WTC11 (cell line): ENCODE data around the gene VSIG10L2.

Experiments
- ATF3 ChIP-seq: sonication (generic); formaldehyde crosslinking; conservative IDR thresholded peaks from 2 replicates; pipeline ENCODE4 v1.8.1; 2022; ENCODE audit warnings: mild to moderate bottlenecking, missing genetic modification reagents
- JUN ChIP-seq: sonication (generic); formaldehyde crosslinking; IDR thresholded peaks from 2 replicates; pipeline ENCODE4 v1.8.0; 2023; ENCODE audit warnings: mild to moderate bottlenecking, missing genetic modification reagents
- SP1 ChIP-seq: sonication (generic); formaldehyde crosslinking; conservative IDR thresholded peaks from 2 replicates; pipeline ENCODE4 v1.8.1; 2022; ENCODE audit warnings: missing genetic modification reagents
- ZBTB43 ChIP-seq: sonication (generic); formaldehyde crosslinking; IDR thresholded peaks from 2 replicates; pipeline ENCODE4 v1.8.1; 2023; ENCODE audit warnings: mild to moderate bottlenecking, missing genetic modification reagents
- ZNF121 ChIP-seq: sonication (generic); formaldehyde crosslinking; IDR thresholded peaks from 2 replicates; pipeline ENCODE4 v1.8.0; 2023; ENCODE audit warnings: missing genetic modification reagents
- ZNF263 ChIP-seq: sonication (generic); formaldehyde crosslinking; IDR thresholded peaks from 2 replicates; pipeline ENCODE4 v1.8.1; 2022; ENCODE audit warnings: low read depth, mild to moderate bottlenecking, moderate library complexity, missing genetic modification reagents
- ZNF671 ChIP-seq: fragments of 250-450 bp; sonication (Bioruptor Pico); IDR thresholded peaks from 2 replicates; pipeline ENCODE4 v1.8.0; 2021; ENCODE audit warnings: mild to moderate bottlenecking
- TF ChIP-seq, protein P1 (sequence below): fragments of 200-600 bp; IDR thresholded peaks from 2 replicates; pipeline ENCODE4 v1.8.0; 2022; ENCODE audit warnings: antibody characterized with exemption
- TF ChIP-seq, protein P2 (sequence below): sonication (generic); formaldehyde crosslinking; IDR thresholded peaks from 2 replicates; pipeline ENCODE4 v1.8.0; 2022; ENCODE audit warnings: mild to moderate bottlenecking, missing genetic modification reagents
- TF ChIP-seq, protein P3 (sequence below): sonication (generic); formaldehyde crosslinking; IDR thresholded peaks from 2 replicates; pipeline ENCODE4 v1.8.0; 2022; ENCODE audit warnings: mild to moderate bottlenecking, missing genetic modification reagents

DNA sequence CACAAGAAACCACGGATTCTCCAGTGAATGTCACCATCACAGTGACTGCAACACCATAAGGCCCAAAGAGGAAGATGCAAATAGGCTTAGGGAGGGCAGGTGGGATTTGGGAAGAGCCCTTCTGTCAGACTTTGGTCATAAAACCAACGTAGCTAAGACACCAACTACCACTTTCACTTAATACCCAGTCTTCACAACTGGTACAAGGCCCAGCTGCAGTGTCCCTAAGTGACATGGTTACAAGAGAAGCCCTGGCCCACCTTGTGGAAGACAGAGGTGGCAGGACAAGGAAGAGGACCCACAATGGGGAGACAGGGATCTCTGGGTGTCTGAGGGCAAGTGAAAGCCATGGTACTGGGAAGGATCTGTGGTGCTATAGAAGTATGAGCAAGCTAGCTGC is 10.0 kb downstream of the VSIG10L2 start:
- TF ChIP-seq, protein P1, sequence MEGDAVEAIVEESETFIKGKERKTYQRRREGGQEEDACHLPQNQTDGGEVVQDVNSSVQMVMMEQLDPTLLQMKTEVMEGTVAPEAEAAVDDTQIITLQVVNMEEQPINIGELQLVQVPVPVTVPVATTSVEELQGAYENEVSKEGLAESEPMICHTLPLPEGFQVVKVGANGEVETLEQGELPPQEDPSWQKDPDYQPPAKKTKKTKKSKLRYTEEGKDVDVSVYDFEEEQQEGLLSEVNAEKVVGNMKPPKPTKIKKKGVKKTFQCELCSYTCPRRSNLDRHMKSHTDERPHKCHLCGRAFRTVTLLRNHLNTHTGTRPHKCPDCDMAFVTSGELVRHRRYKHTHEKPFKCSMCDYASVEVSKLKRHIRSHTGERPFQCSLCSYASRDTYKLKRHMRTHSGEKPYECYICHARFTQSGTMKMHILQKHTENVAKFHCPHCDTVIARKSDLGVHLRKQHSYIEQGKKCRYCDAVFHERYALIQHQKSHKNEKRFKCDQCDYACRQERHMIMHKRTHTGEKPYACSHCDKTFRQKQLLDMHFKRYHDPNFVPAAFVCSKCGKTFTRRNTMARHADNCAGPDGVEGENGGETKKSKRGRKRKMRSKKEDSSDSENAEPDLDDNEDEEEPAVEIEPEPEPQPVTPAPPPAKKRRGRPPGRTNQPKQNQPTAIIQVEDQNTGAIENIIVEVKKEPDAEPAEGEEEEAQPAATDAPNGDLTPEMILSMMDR = no peak
- TF ChIP-seq, protein P2, sequence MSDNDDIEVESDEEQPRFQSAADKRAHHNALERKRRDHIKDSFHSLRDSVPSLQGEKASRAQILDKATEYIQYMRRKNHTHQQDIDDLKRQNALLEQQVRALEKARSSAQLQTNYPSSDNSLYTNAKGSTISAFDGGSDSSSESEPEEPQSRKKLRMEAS (CRISPR knock-in tag) = no peak
- no peak for TF ChIP-seq ATF3
- no peak for TF ChIP-seq ZNF263 (CRISPR knock-in tag)
- TF ChIP-seq ZBTB43 (CRISPR knock-in tag) = no peak
- no peak for TF ChIP-seq ZNF671 (CRISPR knock-in tag)
- no peak for TF ChIP-seq SP1 (CRISPR knock-in tag)
- no peak for TF ChIP-seq JUN
- TF ChIP-seq ZNF121 (CRISPR knock-in tag) = no peak
- TF ChIP-seq, protein P3, sequence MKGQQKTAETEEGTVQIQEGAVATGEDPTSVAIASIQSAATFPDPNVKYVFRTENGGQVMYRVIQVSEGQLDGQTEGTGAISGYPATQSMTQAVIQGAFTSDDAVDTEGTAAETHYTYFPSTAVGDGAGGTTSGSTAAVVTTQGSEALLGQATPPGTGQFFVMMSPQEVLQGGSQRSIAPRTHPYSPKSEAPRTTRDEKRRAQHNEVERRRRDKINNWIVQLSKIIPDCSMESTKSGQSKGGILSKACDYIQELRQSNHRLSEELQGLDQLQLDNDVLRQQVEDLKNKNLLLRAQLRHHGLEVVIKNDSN (CRISPR knock-in tag) = no peak
